ENCODE results near the gene RAB38.

Gene RAB38

GRCh38 chr11:88193278-88193677 is 18.0 kb upstream of the RAB38 start:
- Histone ChIP-seq H3K27ac (ENCODE audit: low read depth, low read length) (no peak overlapping the region), H3K4me1 (ENCODE audit: control insufficient read depth, insufficient read depth, low read length) (no peaks in the 10 kb centered on the region), H3K9ac (ENCODE audit: low read length) (no peak overlapping the region), H3K36me3 (ENCODE audit: control insufficient read depth, insufficient read depth, low read length) (no peaks in the 10 kb centered on the region), H3K27me3 (ENCODE audit: control insufficient read depth, insufficient read depth, low read length) (no peaks in the 10 kb centered on the region), H3K9me3 (ENCODE audit: control insufficient read depth, insufficient read depth, low read depth, low read length) (peaks cover 15% of the 10 kb centered on the region), H3K4me3 (ENCODE audit: low read depth, low read length) (no peak overlapping the region)

- Histone ChIP-seq H3K4me1 (ENCODE audit: control insufficient read depth, insufficient read depth, low read length) (no peaks in the 10 kb centered on the region), H3K9ac (ENCODE audit: low read length) (no peak overlapping the region), H3K9me3 (ENCODE audit: control insufficient read depth, insufficient read depth, low read depth, low read length) (no peaks in the 10 kb centered on the region), H3K27ac (ENCODE audit: low read depth, low read length) (no peak overlapping the region), H3K36me3 (ENCODE audit: control insufficient read depth, insufficient read depth, low read length) (no peaks in the 10 kb centered on the region), H3K4me3 (ENCODE audit: low read depth, low read length) (no peak overlapping the region), H3K27me3 (ENCODE audit: control insufficient read depth, insufficient read depth, low read length) (no peaks in the 10 kb centered on the region)
These were observed 13.7 kb upstream of the RAB38 start for GRCh38 chr11:88188932-88189253.

DNA sequence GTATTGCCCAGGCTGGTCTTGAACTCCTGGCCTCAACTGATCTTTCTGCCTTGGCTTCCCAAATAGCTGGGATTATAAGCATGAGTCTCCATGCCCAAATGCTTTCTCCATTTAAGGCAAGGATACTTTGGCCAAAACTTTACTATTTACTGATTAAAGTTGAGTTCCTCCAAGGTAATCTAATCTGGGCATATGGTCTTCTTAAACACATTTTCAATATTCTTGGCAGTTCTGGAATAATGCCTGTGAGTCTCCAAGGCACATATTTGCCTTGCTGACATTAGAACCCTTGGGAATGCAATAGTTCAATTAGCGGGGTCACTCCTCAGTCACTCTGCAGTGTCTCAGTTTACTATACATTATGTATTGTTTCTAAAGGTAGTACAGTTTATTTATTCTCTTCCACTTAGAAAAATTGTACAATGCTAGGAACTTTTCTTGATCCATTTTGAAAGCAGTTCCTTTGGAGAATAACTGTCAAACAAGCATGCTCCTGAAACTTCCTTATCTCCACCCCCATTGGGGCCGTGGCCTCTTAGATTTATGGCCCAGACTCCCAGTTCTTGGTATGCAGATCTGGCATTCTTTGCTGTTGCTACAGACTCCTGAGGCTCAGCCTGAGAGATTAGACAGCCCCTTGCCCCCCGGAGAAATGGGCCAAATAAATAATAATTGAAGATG is 13.1 kb upstream of the RAB38 start:
- no peaks in the 10 kb centered on the region for H3K36me3 ChIP-seq (ENCODE audit: control insufficient read depth, insufficient read depth, low read length)

DNA sequence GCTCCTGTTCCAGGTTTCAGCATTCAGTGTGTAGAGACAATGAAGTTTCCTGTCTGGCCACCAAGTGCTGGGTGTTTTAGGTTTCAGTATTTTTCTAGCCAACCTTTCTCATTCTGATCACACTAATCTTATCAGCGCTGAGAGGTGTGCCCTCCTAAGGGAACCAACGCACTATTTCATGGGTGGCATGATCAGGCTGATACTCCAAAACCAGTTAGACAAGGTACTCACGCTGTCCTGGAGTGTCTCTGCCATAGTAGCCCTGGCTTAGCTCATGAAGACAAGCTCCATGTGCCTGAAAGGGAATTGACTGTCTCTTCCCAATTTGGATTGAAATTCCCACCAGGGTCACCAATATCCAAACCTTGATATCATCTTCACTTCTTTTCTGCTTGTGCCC is 8.0 kb upstream of the RAB38 start:
- Histone ChIP-seq H3K4me1 (ENCODE audit: control insufficient read depth, insufficient read depth, low read length) (0 out of 2 replicates have a peak, but pooled peaks cover 2% of the 10 kb centered on the region), H3K36me3 (ENCODE audit: control insufficient read depth, insufficient read depth, low read length) (no peaks in the 10 kb centered on the region), H3K27ac (ENCODE audit: low read depth, low read length) (no peak overlapping the region), H3K4me3 (ENCODE audit: low read depth, low read length) (no peak overlapping the region), H3K9me3 (ENCODE audit: control insufficient read depth, insufficient read depth, low read depth, low read length) (no peaks in the 10 kb centered on the region), H3K9ac (ENCODE audit: low read length) (no peak overlapping the region), H3K27me3 (ENCODE audit: control insufficient read depth, insufficient read depth, low read length) (no peaks in the 10 kb centered on the region)

More for the DNA sequence above, 13.1 kb upstream of the RAB38 start:
- no peak overlapping the region for H3K27ac ChIP-seq (ENCODE audit: low read depth, low read length)
- H3K9me3 ChIP-seq (ENCODE audit: control insufficient read depth, insufficient read depth, low read depth, low read length), result no peaks in the 10 kb centered on the region
- H3K4me3 ChIP-seq (ENCODE audit: low read depth, low read length), result no peak overlapping the region
- no peaks in the 10 kb centered on the region for H3K4me1 ChIP-seq (ENCODE audit: control insufficient read depth, insufficient read depth, low read length)
- H3K27me3 ChIP-seq (ENCODE audit: control insufficient read depth, insufficient read depth, low read length), result no peaks in the 10 kb centered on the region
- no peak overlapping the region for H3K9ac ChIP-seq (ENCODE audit: low read length)

GRCh38 chr11:88181776-88182175 is 6.5 kb upstream of the RAB38 start:
- Histone ChIP-seq H3K27me3 (ENCODE audit: control insufficient read depth, insufficient read depth, low read length) (no peaks in the 10 kb centered on the region), H3K4me1 (ENCODE audit: control insufficient read depth, insufficient read depth, low read length) (0 out of 2 replicates have a peak, but pooled peaks cover 2% of the 10 kb centered on the region), H3K9me3 (ENCODE audit: control insufficient read depth, insufficient read depth, low read depth, low read length) (no peaks in the 10 kb centered on the region), H3K9ac (ENCODE audit: low read length) (no peak overlapping the region), H3K27ac (ENCODE audit: low read depth, low read length) (no peak overlapping the region), H3K36me3 (ENCODE audit: control insufficient read depth, insufficient read depth, low read length) (no peaks in the 10 kb centered on the region), H3K4me3 (ENCODE audit: low read depth, low read length) (no peak overlapping the region)

GRCh38 chr11:88179971-88180629 is 4.9 kb upstream of the RAB38 start:
- no peak overlapping the region for H3K4me3 ChIP-seq (ENCODE audit: low read depth, low read length)
- no peaks in the 10 kb centered on the region for H3K36me3 ChIP-seq (ENCODE audit: control insufficient read depth, insufficient read depth, low read length)
- H3K9me3 ChIP-seq (ENCODE audit: control insufficient read depth, insufficient read depth, low read depth, low read length), result no peaks in the 10 kb centered on the region
- H3K27me3 ChIP-seq (ENCODE audit: control insufficient read depth, insufficient read depth, low read length), result no peaks in the 10 kb centered on the region; the same call in 1 of the 2 replicates
- no peak overlapping the region for H3K9ac ChIP-seq (ENCODE audit: low read length)
- H3K4me1 ChIP-seq (ENCODE audit: control insufficient read depth, insufficient read depth, low read length), result peaks cover 9% of the 10 kb centered on the region; the same call in 1 of the 2 replicates
- H3K27ac ChIP-seq (ENCODE audit: low read depth, low read length), result no peak overlapping the region

GRCh38 chr11:88179141-88179540 is 3.9 kb upstream of the RAB38 start:
- Histone ChIP-seq H3K27me3 (ENCODE audit: control insufficient read depth, insufficient read depth, low read length) (no peaks in the 10 kb centered on the region; the same call in 1 of the 2 replicates), H3K4me1 (ENCODE audit: control insufficient read depth, insufficient read depth, low read length) (peaks cover 9% of the 10 kb centered on the region; the same call in 1 of the 2 replicates), H3K4me3 (ENCODE audit: low read depth, low read length) (no peak overlapping the region), H3K9me3 (ENCODE audit: control insufficient read depth, insufficient read depth, low read depth, low read length) (no peaks in the 10 kb centered on the region), H3K27ac (ENCODE audit: low read depth, low read length) (no peak overlapping the region), H3K9ac (ENCODE audit: low read length) (no peak overlapping the region), H3K36me3 (ENCODE audit: control insufficient read depth, insufficient read depth, low read length) (no peaks in the 10 kb centered on the region)

DNA sequence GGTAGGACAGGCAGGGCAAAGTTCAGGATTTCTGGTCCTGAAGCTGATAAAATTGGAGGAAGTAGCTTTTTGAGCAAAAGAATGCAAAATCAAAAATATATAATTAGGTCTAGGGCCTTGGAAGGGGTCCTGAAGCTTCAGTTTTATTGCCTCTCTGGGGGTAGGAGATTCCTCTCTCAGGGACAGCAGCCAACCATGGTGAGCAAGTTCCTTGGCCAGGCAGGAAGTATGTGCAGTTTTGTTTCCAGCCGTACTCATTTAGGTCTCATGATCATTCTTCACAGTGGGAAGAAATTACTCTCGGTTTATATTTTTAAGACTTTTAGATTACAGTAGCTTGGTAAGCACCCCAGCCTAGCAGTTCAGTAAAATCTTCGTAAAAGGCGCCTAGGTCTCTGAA is 2.9 kb upstream of the RAB38 start:
- no peak overlapping the region for H3K27ac ChIP-seq (ENCODE audit: low read depth, low read length)
- no peak overlapping the region for H3K4me3 ChIP-seq (ENCODE audit: low read depth, low read length)

GRCh38 chr11:88175569-88176075 is 379 bp upstream of the RAB38 start:
- no peaks in the 10 kb centered on the region for H3K9me3 ChIP-seq (ENCODE audit: control insufficient read depth, insufficient read depth, low read depth, low read length)
- H3K4me1 ChIP-seq (ENCODE audit: control insufficient read depth, insufficient read depth, low read length), result peaks cover 9% of the 10 kb centered on the region; the same call in 1 of the 2 replicates
- H3K9ac ChIP-seq (ENCODE audit: low read length), result no peak overlapping the region

More for the DNA sequence above, 2.9 kb upstream of the RAB38 start:
- H3K36me3 ChIP-seq (ENCODE audit: control insufficient read depth, insufficient read depth, low read length), result no peaks in the 10 kb centered on the region
- peaks cover 9% of the 10 kb centered on the region; the same call in 1 of the 2 replicates for H3K4me1 ChIP-seq (ENCODE audit: control insufficient read depth, insufficient read depth, low read length)
- H3K9ac ChIP-seq (ENCODE audit: low read length), result no peak overlapping the region
- H3K9me3 ChIP-seq (ENCODE audit: control insufficient read depth, insufficient read depth, low read depth, low read length), result no peaks in the 10 kb centered on the region
- H3K27me3 ChIP-seq (ENCODE audit: control insufficient read depth, insufficient read depth, low read length), result no peaks in the 10 kb centered on the region; the same call in 1 of the 2 replicates

GRCh38 chr11:88173956-88174355 is 1.3 kb downstream of the RAB38 start:
- Histone ChIP-seq H3K36me3 (ENCODE audit: control insufficient read depth, insufficient read depth, low read length) (no peaks in the 10 kb centered on the region), H3K9me3 (ENCODE audit: control insufficient read depth, insufficient read depth, low read depth, low read length) (no peaks in the 10 kb centered on the region), H3K27ac (ENCODE audit: low read depth, low read length) (no peak overlapping the region), H3K9ac (ENCODE audit: low read length) (no peak overlapping the region), H3K27me3 (ENCODE audit: control insufficient read depth, insufficient read depth, low read length) (no peaks in the 10 kb centered on the region; the same call in 1 of the 2 replicates), H3K4me3 (ENCODE audit: low read depth, low read length) (peak overlapping the region; percentile 81; the same call in 1 of the 2 replicates), H3K4me1 (ENCODE audit: control insufficient read depth, insufficient read depth, low read length) (peaks cover 7% of the 10 kb centered on the region; the same call in 1 of the 2 replicates)

More at GRCh38 chr11:88175569-88176075, 379 bp upstream of the RAB38 start:
- no peaks in the 10 kb centered on the region for H3K36me3 ChIP-seq (ENCODE audit: control insufficient read depth, insufficient read depth, low read length)
- no peak overlapping the region for H3K27ac ChIP-seq (ENCODE audit: low read depth, low read length)
- H3K27me3 ChIP-seq (ENCODE audit: control insufficient read depth, insufficient read depth, low read length), result no peaks in the 10 kb centered on the region; the same call in 1 of the 2 replicates
- H3K4me3 ChIP-seq (ENCODE audit: low read depth, low read length), result peak overlapping the region; percentile 81

DNA sequence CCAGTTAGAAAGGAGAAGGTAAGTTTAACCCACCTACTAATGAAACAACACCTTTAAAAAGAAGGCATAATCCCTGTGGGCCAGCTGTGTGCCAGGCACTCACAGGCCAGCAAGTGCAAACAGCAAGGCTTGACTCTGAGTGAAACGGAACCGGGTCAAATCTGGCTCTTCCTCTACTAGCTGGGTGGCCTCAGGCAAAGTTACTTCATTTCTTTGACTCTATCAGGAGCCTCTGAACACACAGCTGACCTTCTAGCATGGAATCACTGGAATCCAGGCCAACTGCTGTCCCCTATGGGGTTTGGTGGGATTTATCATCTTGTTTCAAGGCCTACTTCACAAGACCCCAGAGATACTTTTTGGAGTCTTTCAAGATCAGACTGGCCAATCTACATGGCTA is 3.3 kb downstream of the RAB38 start:
- Histone ChIP-seq H3K4me3 (ENCODE audit: low read depth, low read length) (no peak overlapping the region), H3K27me3 (ENCODE audit: control insufficient read depth, insufficient read depth, low read length) (no peaks in the 10 kb centered on the region; the same call in 1 of the 2 replicates), H3K9ac (ENCODE audit: low read length) (no peak overlapping the region), H3K9me3 (ENCODE audit: control insufficient read depth, insufficient read depth, low read depth, low read length) (no peaks in the 10 kb centered on the region), H3K4me1 (ENCODE audit: control insufficient read depth, insufficient read depth, low read length) (peaks cover 7% of the 10 kb centered on the region; the same call in 1 of the 2 replicates), H3K27ac (ENCODE audit: low read depth, low read length) (no peak overlapping the region), H3K36me3 (ENCODE audit: control insufficient read depth, insufficient read depth, low read length) (no peaks in the 10 kb centered on the region)

Measured in HUES6 (cell line).